ENCODE measurements around the gene CTRL. TPM values are rescaled to one million over a fixed set of nuclear protein-coding genes. Genes with fewer than 3 reads are reported as not detected.

Gene CTRL
- total and polyA plus RNA-seq, 2 donors (not counting 3 experiments of a cell fraction or from before 2014, with no cell fraction given), result 1.0 to 1.1 TPM

DNA sequence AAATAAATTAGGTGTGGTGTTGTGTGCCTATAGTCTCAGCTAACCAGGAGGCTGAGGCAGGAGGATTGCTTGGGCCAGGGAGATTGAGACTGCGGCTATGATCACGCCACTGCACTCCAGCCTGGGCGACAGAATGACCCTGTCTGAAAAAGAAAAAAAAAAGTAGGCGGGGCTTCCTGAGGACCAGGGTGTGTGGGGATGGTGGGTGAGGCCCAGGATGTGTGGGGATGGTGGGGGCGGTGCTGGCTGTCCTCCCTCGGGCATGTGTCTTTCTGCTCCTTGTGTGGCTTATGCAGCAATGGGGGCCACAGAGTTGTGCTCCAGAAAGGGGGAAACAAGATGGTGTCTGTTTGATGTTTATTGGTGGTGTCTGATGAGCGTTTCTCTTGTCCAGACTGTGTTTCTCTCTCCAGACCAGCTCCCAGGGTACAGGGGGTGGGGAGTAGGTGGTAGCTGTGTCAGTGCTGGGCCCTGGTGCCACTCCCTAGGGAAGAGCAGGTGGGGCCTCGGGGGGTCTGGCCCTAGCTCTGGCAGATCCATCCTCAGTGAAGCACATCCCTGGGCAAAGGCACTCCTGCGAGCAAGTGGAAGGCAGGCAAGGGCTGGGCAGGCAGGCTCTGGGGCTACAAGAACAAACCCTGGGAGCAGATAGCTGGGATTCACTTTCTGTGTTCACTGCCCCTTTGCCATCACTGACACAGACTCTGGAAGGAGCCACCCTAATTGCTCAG lies 10.0 kb upstream of the CTRL start:
- Histone ChIP-seq H3K79me2 (ENCODE audit: control insufficient read depth, insufficient read depth, low read length) (no peaks in the 10 kb centered on the region), H3K27me3 (ENCODE audit: control insufficient read depth in 2 of 2, insufficient read depth in 2 of 2, low read length in 2 of 2) (no peaks in the 10 kb centered on the region), H2AFZ (ENCODE audit: low read depth, low read length) (no peak overlapping the region), H3K36me3 (ENCODE audit: control insufficient read depth in 2 of 2, extremely low read depth in 1 of 2, insufficient read depth in 2 of 2, low read length in 2 of 2) (peaks cover 19 to 50% of the 10 kb centered on the region in 2 experiments), H3K9ac (replicated peaks; ENCODE audit: extremely low read depth, insufficient read depth, low read length) (no peak overlapping the region), H4K20me1 (replicated peaks; ENCODE audit: control insufficient read depth, extremely low read depth, insufficient read depth, low read length) (no peaks in the 10 kb centered on the region), H3K9me1 (replicated peaks; ENCODE audit: control insufficient read depth, extremely low read depth, insufficient read depth, low read length) (no peaks in the 10 kb centered on the region), H3K4me2 (ENCODE audit: insufficient read depth, low read length) (no peak overlapping the region), H3K4me1 (ENCODE audit: control insufficient read depth, extremely low read depth, insufficient read depth, low read length) (peaks cover 6% of the 10 kb centered on the region), H3K4me3 (replicated peaks in 1 of 3; ENCODE audit: insufficient read depth in 1 of 3, low read depth in 1 of 3, low read length in 3 of 3) (no peak overlapping the region), H3K9me3 (replicated peaks; ENCODE audit: control insufficient read depth, insufficient read depth, low read length) (no peaks in the 10 kb centered on the region), H3K27ac (ENCODE audit: insufficient read depth, low read depth, low read length) (no peak overlapping the region)
- FAIRE-seq (no peak), DNase-seq (ENCODE audit: low read depth, low spot score) (no peak)
- intact Hi-C loops (cut with micrococcal nuclease) (no loop called here), dilution Hi-C loops (cut with MboI; ENCODE audit: extremely low pct_ligation_motif_present, low sequenced_read_pairs) (no loop called here)
- TF ChIP-seq GATA2 (IDR thresholded peaks at IDR 0.05; ENCODE audit: insufficient read depth, insufficient read length, low read depth, low read length) (no peak), POLR2A (IDR thresholded peaks at IDR 0.05; ENCODE audit: low read depth, low read length) (no peak), JUN (IDR thresholded peaks at IDR 0.05; ENCODE audit: borderline replicate concordance, insufficient read depth, insufficient read length, low read depth) (no peak), EZH2 (IDR thresholded peaks at IDR 0.05; ENCODE audit: borderline replicate concordance, low read depth, low read length, severe bottlenecking) (no peak), MYC (IDR thresholded peaks at IDR 0.05; ENCODE audit: low read depth, low read length) (no peak), POLR2AphosphoS5 (IDR thresholded peaks at IDR 0.05; ENCODE audit: insufficient read depth, low read depth, low read length) (no peak), FOS (IDR thresholded peaks at IDR 0.05; ENCODE audit: borderline replicate concordance, insufficient read depth, low read length) (no peak)
- TF ChIP-seq, protein P1, sequence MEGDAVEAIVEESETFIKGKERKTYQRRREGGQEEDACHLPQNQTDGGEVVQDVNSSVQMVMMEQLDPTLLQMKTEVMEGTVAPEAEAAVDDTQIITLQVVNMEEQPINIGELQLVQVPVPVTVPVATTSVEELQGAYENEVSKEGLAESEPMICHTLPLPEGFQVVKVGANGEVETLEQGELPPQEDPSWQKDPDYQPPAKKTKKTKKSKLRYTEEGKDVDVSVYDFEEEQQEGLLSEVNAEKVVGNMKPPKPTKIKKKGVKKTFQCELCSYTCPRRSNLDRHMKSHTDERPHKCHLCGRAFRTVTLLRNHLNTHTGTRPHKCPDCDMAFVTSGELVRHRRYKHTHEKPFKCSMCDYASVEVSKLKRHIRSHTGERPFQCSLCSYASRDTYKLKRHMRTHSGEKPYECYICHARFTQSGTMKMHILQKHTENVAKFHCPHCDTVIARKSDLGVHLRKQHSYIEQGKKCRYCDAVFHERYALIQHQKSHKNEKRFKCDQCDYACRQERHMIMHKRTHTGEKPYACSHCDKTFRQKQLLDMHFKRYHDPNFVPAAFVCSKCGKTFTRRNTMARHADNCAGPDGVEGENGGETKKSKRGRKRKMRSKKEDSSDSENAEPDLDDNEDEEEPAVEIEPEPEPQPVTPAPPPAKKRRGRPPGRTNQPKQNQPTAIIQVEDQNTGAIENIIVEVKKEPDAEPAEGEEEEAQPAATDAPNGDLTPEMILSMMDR (IDR thresholded peaks at IDR 0.05; ENCODE audit: extremely low read depth in 1 of 2, insufficient read depth in 1 of 2, low read depth in 1 of 2, low read length in 2 of 2), result no peak
- TF ChIP-seq, protein P2, sequence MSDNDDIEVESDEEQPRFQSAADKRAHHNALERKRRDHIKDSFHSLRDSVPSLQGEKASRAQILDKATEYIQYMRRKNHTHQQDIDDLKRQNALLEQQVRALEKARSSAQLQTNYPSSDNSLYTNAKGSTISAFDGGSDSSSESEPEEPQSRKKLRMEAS (IDR thresholded peaks at IDR 0.05; ENCODE audit: insufficient read depth, insufficient read length), result no peak
- BruUV-seq (replicated peaks), result no TSS peak
- POLR2A ChIA-PET, result no interaction called here
- CTCF ChIA-PET, result interaction anchor here (0.6 to 3.1 kb wide), 12 partner anchors 9 to 391 kb away, joined by 3 to 27 read pairs (median 4); partner anchors contain the start of gene ACD

Data from endothelial cell of umbilical vein (primary cell).